HEK293 (cell line): ENCODE measurements around the gene ADD1.
A peak's percentile ranks its signal among the peaks of the same experiment; 100 is the strongest.

Source experiments
- CTCF ChIA-PET: fragments of 350-600 bp; formaldehyde crosslinking; extraction: SDS; loops from one replicate; lab custom pipeline; 2021; ENCODE audit warnings: antibody characterized with exemption; lab: Yijun Ruan, JAX
- POLR2A ChIA-PET: fragments of 300-600 bp; formaldehyde crosslinking; extraction: SDS; loops from one replicate; lab custom pipeline; 2020; ENCODE audit warnings: antibody characterized with exemption, inconsistent platforms; lab: Yijun Ruan, JAX
- H3K27ac ChIP-seq: fragments of 200-500 bp; sonication (Bioruptor generic); 2 replicates; pipeline ENCODE4 v1.5.1; 2014; ENCODE audit warnings: low read depth, low read length, control low read depth, inconsistent platforms; ENCODE audit errors: extremely low read depth
- H3K36me3 ChIP-seq, 2 experiments: fragments of 200-500 bp in 1 of 2; sonication (Bioruptor generic) in 1 of 2; 1 replicate in 1 of 2; 2 replicates in 1 of 2; pipeline ENCODE4 v1.5.1; 2014 to 2017; ENCODE audit warnings: inconsistent platforms in 2 of 2, low read length in 2 of 2; ENCODE audit not compliant: control insufficient read depth in 2 of 2, insufficient read depth in 1 of 2
- H3K4me1 ChIP-seq: fragments of 200-500 bp; sonication (Bioruptor generic); 2 replicates; pipeline ENCODE4 v1.5.1; 2014; ENCODE audit warnings: mild to moderate bottlenecking, low read length, inconsistent platforms; ENCODE audit not compliant: control insufficient read depth, insufficient read depth
- H3K4me3 ChIP-seq: 2 replicates; pipeline ENCODE4 v1.5.1; 2011; ENCODE audit warnings: low read depth, mild to moderate bottlenecking, control low read depth, low read length, moderate library complexity
- H3K9me3 ChIP-seq: fragments of 200-500 bp; sonication (Bioruptor generic); 2 replicates; pipeline ENCODE4 v1.5.1; 2014; ENCODE audit warnings: low read depth, low read length, inconsistent platforms; ENCODE audit not compliant: control insufficient read depth, insufficient read depth
- EGR2 ChIP-seq: fragments of 450-650 bp; formaldehyde crosslinking; IDR thresholded peaks from 2 replicates; pipeline ENCODE4 v1.5.1; 2016; ENCODE audit warnings: low read depth, missing biosample characterization, missing genetic modification characterization
- GFI1B ChIP-seq: fragments of 450-650 bp; formaldehyde crosslinking; IDR thresholded peaks from 2 replicates; pipeline ENCODE4 v1.5.1; 2016; ENCODE audit warnings: missing biosample characterization, missing genetic modification characterization
- KLF10 ChIP-seq: fragments of 450-650 bp; IDR thresholded peaks from 2 replicates; pipeline ENCODE4 v1.5.1; 2018; ENCODE audit warnings: missing biosample characterization, mild to moderate bottlenecking, missing genetic modification characterization
- KLF7 ChIP-seq: fragments of 450-650 bp; formaldehyde crosslinking; IDR thresholded peaks from 2 replicates; pipeline ENCODE4 v1.5.1; 2016; ENCODE audit warnings: missing biosample characterization, missing genetic modification characterization, borderline replicate concordance
- PRDM4 ChIP-seq: fragments of 450-650 bp; formaldehyde crosslinking; IDR thresholded peaks from 2 replicates; pipeline ENCODE4 v1.5.1; 2017; ENCODE audit warnings: missing biosample characterization, missing genetic modification characterization
- PRDM6 ChIP-seq: fragments of 450-650 bp; formaldehyde crosslinking; IDR thresholded peaks from 2 replicates; pipeline ENCODE4 v1.5.1; 2017; ENCODE audit warnings: missing biosample characterization, missing genetic modification characterization
- SETDB1 ChIP-seq: IDR thresholded peaks from one replicate; pipeline ENCODE4 v1.6.1; 2017; ENCODE audit warnings: mild to moderate bottlenecking, low read length, moderate library complexity, mixed read lengths; ENCODE audit not compliant: insufficient read length
- ZBTB26 ChIP-seq: fragments of 450-650 bp; formaldehyde crosslinking; optimal IDR thresholded peaks from 2 replicates; pipeline ENCODE3; 2016; ENCODE audit warnings: missing biosample characterization, mild to moderate bottlenecking, missing genetic modification characterization
- ZNF132 ChIP-seq: fragments of 450-650 bp; formaldehyde crosslinking; IDR thresholded peaks from 2 replicates; pipeline ENCODE4 v1.5.1; 2017; ENCODE audit warnings: missing biosample characterization, missing genetic modification characterization, borderline replicate concordance
- ZNF157 ChIP-seq: fragments of 450-650 bp; formaldehyde crosslinking; IDR thresholded peaks from 2 replicates; pipeline ENCODE4 v1.5.1; 2016; ENCODE audit warnings: missing biosample characterization, missing genetic modification characterization
- ZNF169 ChIP-seq: fragments of 450-650 bp; formaldehyde crosslinking; IDR thresholded peaks from 2 replicates; pipeline ENCODE4 v1.5.1; 2016; ENCODE audit warnings: missing biosample characterization, missing genetic modification characterization
- ZNF362 ChIP-seq: fragments of 450-650 bp; formaldehyde crosslinking; IDR thresholded peaks from 2 replicates; pipeline ENCODE4 v1.5.1; 2016; ENCODE audit warnings: missing biosample characterization, missing genetic modification characterization
- ZNF416 ChIP-seq: fragments of 450-650 bp; formaldehyde crosslinking; IDR thresholded peaks from 2 replicates; pipeline ENCODE4 v1.5.1; 2016; ENCODE audit warnings: missing biosample characterization, missing genetic modification characterization
- ZNF426 ChIP-seq: fragments of 450-650 bp; formaldehyde crosslinking; IDR thresholded peaks from 2 replicates; pipeline ENCODE4 v1.5.1; 2017; ENCODE audit warnings: missing biosample characterization, missing genetic modification characterization, mild to moderate bottlenecking, inconsistent platforms, moderate library complexity
- ZNF449 ChIP-seq: fragments of 450-650 bp; formaldehyde crosslinking; IDR thresholded peaks from 2 replicates; pipeline ENCODE4 v1.5.1; 2017; ENCODE audit warnings: missing biosample characterization, mild to moderate bottlenecking, missing genetic modification characterization, moderate library complexity
- ZNF473 ChIP-seq: fragments of 450-650 bp; formaldehyde crosslinking; IDR thresholded peaks from 2 replicates; pipeline ENCODE4 v1.5.1; 2017; ENCODE audit warnings: missing biosample characterization, missing genetic modification characterization
- ZNF530 ChIP-seq: fragments of 450-650 bp; formaldehyde crosslinking; IDR thresholded peaks from 2 replicates; pipeline ENCODE4 v1.5.1; 2016; ENCODE audit warnings: low read depth, missing biosample characterization, missing genetic modification characterization
- ZNF610 ChIP-seq: fragments of 450-650 bp; formaldehyde crosslinking; IDR thresholded peaks from 2 replicates; pipeline ENCODE4 v1.5.1; 2016; ENCODE audit warnings: missing biosample characterization, missing genetic modification characterization, borderline replicate concordance
- ZNF639 ChIP-seq: fragments of 450-650 bp; formaldehyde crosslinking; IDR thresholded peaks from 2 replicates; pipeline ENCODE4 v1.5.1; 2016; ENCODE audit warnings: missing biosample characterization, missing genetic modification characterization
- ZNF837 ChIP-seq: fragments of 450-650 bp; formaldehyde crosslinking; IDR thresholded peaks from 2 replicates; pipeline ENCODE4 v1.5.1; 2016; ENCODE audit warnings: missing biosample characterization, missing genetic modification characterization
- ZSCAN5A ChIP-seq: fragments of 450-650 bp; formaldehyde crosslinking; IDR thresholded peaks from 2 replicates; pipeline ENCODE4 v1.5.1; 2016; ENCODE audit warnings: missing biosample characterization, missing genetic modification characterization

The ADD1 gene

GRCh38 chr4:2869659-2870058, 26.0 kb downstream of the ADD1 start:
- H3K36me3 ChIP-seq: no peaks in the 10 kb centered on the region
- TF ChIP-seq ZNF610 (tag by site-specific recombination) (no peak), GFI1B (tag by site-specific recombination) (no peak), EGR2 (tag by site-specific recombination) (no peak), KLF10 (tag by site-specific recombination) (no peak), ZNF426 (tag by site-specific recombination) (no peak), SETDB1 (no peak), ZNF837 (tag by site-specific recombination) (no peak), ZNF449 (no peak), ZNF473 (tag by site-specific recombination) (no peak), ZBTB26 (tag by site-specific recombination) (no peak), PRDM4 (tag by site-specific recombination) (no peak), KLF7 (tag by site-specific recombination) (no peak), ZNF169 (tag by site-specific recombination) (no peak)
- no peak overlapping the region for H3K4me3 ChIP-seq
- CTCF ChIA-PET: no interaction called here
- POLR2A ChIA-PET: no interaction called here
- no peak overlapping the region for H3K27ac ChIP-seq
- H3K4me1 ChIP-seq: peaks cover 14% of the 10 kb centered on the region
- no peaks in the 10 kb centered on the region for H3K9me3 ChIP-seq

GRCh38 chr4:2870082-2870481, 26.4 kb downstream of the ADD1 start:
- POLR2A ChIA-PET: no interaction called here
- H3K4me3 ChIP-seq: no peak overlapping the region
- no peaks in the 10 kb centered on the region for H3K36me3 ChIP-seq
- H3K4me1 ChIP-seq: peaks cover 10% of the 10 kb centered on the region
- TF ChIP-seq ZNF416 (tag by site-specific recombination) (no peak), ZNF169 (tag by site-specific recombination) (no peak), ZSCAN5A (no peak)
- no peak overlapping the region for H3K27ac ChIP-seq
- CTCF ChIA-PET: no interaction called here
- no peaks in the 10 kb centered on the region for H3K9me3 ChIP-seq

- H3K9me3 ChIP-seq: no peaks in the 10 kb centered on the region
- peaks cover 9% of the 10 kb centered on the region for H3K4me1 ChIP-seq
- CTCF ChIA-PET: interaction anchor here (0.7 kb wide), 1 partner anchor 20 kb away, joined by 3 read pairs; no protein-coding TSS in a partner anchor
- H3K36me3 ChIP-seq: peaks cover 0 to 10% of the 10 kb centered on the region in 2 experiments; a peak in 1 of 3 replicates
- H3K4me3 ChIP-seq: no peak overlapping the region
- H3K27ac ChIP-seq: no peak overlapping the region
- POLR2A ChIA-PET: interaction anchor here (1.1 kb wide), 1 partner anchor 9 kb away, joined by 3 read pairs; no protein-coding TSS in a partner anchor
- no peak for TF ChIP-seq ZNF157 (tag by site-specific recombination)
- TF ChIP-seq ZNF639: no peak
- TF ChIP-seq ZNF530 (tag by site-specific recombination): no peak
- TF ChIP-seq PRDM6 (tag by site-specific recombination): 0 out of 2 replicates have a peak, but pooled peaks have one; percentile 10
- no peak for TF ChIP-seq ZNF362 (tag by site-specific recombination)
- TF ChIP-seq ZNF132: no peak
These were observed 27.8 kb downstream of the ADD1 start for GRCh38 chr4:2871466-2871865.
